MCF 10A (cell line): Measurements from ENCODE around the gene ALB. TPM values are rescaled to one million over a fixed set of nuclear protein-coding genes. Genes with fewer than 3 reads are reported as not detected.

Source experiments
- BruUV-seq: library from RNA; stranded (reverse); fragments of 400-500 nt; replicated peaks from 2 replicates; lab custom pipeline; 2021; lab: Mats Ljungman, UMichigan
- CTCF ChIA-PET: fragments of 300-600 bp; sonication (Branson Sonifier 250); formaldehyde crosslinking; extraction: SDS; loops from one replicate; lab custom pipeline; 2021; ENCODE audit warnings: antibody characterized with exemption, inconsistent platforms; lab: Yijun Ruan, JAX
- POLR2A ChIA-PET: fragments of 300-600, 350-650 bp; sonication (Branson Sonifier 250); formaldehyde crosslinking; extraction: SDS; loops from one replicate; lab custom pipeline; 2020; ENCODE audit warnings: antibody characterized with exemption, inconsistent platforms; lab: Yijun Ruan, JAX
- DNase-seq: peaks from one replicate; pipeline ENCODE4 v3.0.0-alpha.2; 2018; ENCODE audit not compliant: unreplicated experiment
- H3K27ac Mint-ChIP-seq: one replicate; pipeline ENCODE4 v1.8.0; 2022; ENCODE audit warnings: mild to moderate bottlenecking, low read depth, mixed read lengths; ENCODE audit not compliant: unreplicated experiment
- H3K27me3 Mint-ChIP-seq: one replicate; pipeline ENCODE4 v1.8.0; 2022; ENCODE audit warnings: mixed read lengths; ENCODE audit not compliant: insufficient read depth, unreplicated experiment
- H3K36me3 Mint-ChIP-seq: one replicate; pipeline ENCODE4 v1.8.0; 2022; ENCODE audit warnings: mild to moderate bottlenecking, moderate library complexity, mixed read lengths; ENCODE audit not compliant: insufficient read depth, unreplicated experiment
- H3K4me1 Mint-ChIP-seq: one replicate; pipeline ENCODE4 v1.8.0; 2022; ENCODE audit warnings: mixed read lengths; ENCODE audit not compliant: insufficient read depth, unreplicated experiment
- H3K4me3 Mint-ChIP-seq: one replicate; pipeline ENCODE4 v1.8.0; 2022; ENCODE audit warnings: mild to moderate bottlenecking, moderate library complexity, mixed read lengths; ENCODE audit not compliant: unreplicated experiment
- H3K9me3 Mint-ChIP-seq: one replicate; pipeline ENCODE4 v1.8.0; 2022; ENCODE audit warnings: mixed read lengths; ENCODE audit not compliant: unreplicated experiment
- CTCF ChIP-seq: fragments of 200-600 bp; IDR thresholded peaks from one replicate; pipeline ENCODE4 v1.8.0; 2022; ENCODE audit warnings: antibody characterized with exemption, mild to moderate bottlenecking; ENCODE audit not compliant: unreplicated experiment
- intact Hi-C: fragments of 100-400 bp; cut with micrococcal nuclease; formaldehyde crosslinking; loops from 2 replicates; pipeline ENCODE4 v1.14.1; 2022
- total RNA-seq: library from RNA; stranded (reverse); gene quantifications from 2 replicates; pipeline ENCODE4 v1.2.3, GENCODE V29; 2022

Gene ALB
- total RNA-seq, 1 experiment from 2014 or later: not detected

- no peak for TF ChIP-seq CTCF
These were observed 41.6 kb downstream of the ALB start for GRCh38 chr4:73445383-73446335.

DNA sequence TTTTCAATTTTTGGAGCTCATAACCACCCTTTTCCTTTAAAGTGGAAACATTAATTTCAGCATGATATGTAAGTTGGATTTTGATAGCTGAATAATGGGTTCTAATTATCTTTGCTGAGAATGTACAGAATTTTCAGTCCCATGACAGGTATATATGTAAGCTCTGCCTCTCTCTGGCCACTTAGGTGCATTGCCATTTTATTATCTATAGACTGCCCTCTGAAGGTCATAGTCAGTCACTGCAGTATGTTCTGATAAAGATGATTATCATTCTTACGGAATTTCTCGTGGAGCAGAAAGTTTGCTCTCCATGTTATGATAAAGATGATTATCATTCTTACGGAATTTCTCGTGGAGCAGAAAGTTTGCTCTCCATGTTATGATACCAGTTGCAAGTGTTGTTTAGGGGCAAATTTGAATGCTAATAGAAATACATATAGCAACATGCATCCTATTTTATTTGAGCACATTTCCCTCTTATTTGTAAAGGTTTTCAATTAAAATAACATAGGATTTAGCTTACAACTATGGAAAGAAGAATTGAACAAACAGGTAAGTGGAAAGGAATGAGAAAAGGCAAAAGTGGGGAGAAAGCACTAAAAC is 42.4 kb downstream of the ALB start:
- H3K9me3 Mint-ChIP-seq: no peaks in the 10 kb centered on the region
- BruUV-seq: no TSS peak
- peak; percentile 67 for DNase-seq
- peaks cover 17% of the 10 kb centered on the region for H3K27me3 Mint-ChIP-seq
- H3K27ac Mint-ChIP-seq: no peak overlapping the region
- H3K4me3 Mint-ChIP-seq: no peak overlapping the region
- intact Hi-C loops: loop anchor here (1.0 to 5.0 kb wide), 3 partner anchors 105 to 206 kb away; no protein-coding TSS in a partner anchor
- H3K4me1 Mint-ChIP-seq: peaks cover 19% of the 10 kb centered on the region
- TF ChIP-seq CTCF: peak; percentile 91
- ChIA-PET CTCF (interaction anchor here (0.5 to 6.8 kb wide), 64 partner anchors 8 to 1916 kb away, joined by 3 to 162 read pairs (median 4); no protein-coding TSS in a partner anchor), POLR2A (interaction anchor here (0.5 to 1.5 kb wide), 9 partner anchors 11 to 187 kb away, joined by 3 to 7 read pairs (median 3); no protein-coding TSS in a partner anchor)
- H3K36me3 Mint-ChIP-seq: no peaks in the 10 kb centered on the region

More at GRCh38 chr4:73445383-73446335, 41.6 kb downstream of the ALB start:
- intact Hi-C loops: loop anchor here (1.0 to 5.0 kb wide), 3 partner anchors 104 to 207 kb away; no protein-coding TSS in a partner anchor
- DNase-seq: no peak
- Mint-ChIP-seq H3K36me3 (no peaks in the 10 kb centered on the region), H3K27ac (no peak overlapping the region), H3K9me3 (no peaks in the 10 kb centered on the region), H3K4me3 (no peak overlapping the region), H3K27me3 (peaks cover 25% of the 10 kb centered on the region), H3K4me1 (peaks cover 16% of the 10 kb centered on the region)
- ChIA-PET POLR2A (interaction anchor here (0.6 to 1.5 kb wide), 8 partner anchors 12 to 186 kb away, joined by 3 to 7 read pairs (median 3); no protein-coding TSS in a partner anchor), CTCF (interaction anchor here (0.6 to 6.8 kb wide), 63 partner anchors 7 to 1049 kb away, joined by 3 to 162 read pairs (median 4); no protein-coding TSS in a partner anchor)
- no TSS peak for BruUV-seq

DNA sequence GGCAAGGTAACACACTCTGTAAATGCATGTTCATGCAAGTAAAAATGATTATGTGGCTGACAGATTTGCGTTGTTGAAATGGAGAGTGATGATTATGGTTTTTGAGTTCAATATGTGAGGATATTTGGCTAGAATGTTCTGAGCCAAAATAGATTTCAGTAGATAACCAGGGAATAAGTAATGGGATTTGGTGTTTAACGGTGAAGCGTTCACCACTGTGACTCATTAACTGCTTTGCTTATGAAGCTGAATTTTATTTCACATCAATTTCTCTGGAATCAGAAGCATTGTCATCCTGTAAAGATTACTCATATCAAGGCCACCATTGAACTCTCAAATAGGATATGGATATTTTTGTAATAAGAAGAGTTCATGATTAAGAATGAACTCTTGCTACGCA is 43.6 kb downstream of the ALB start:
- Mint-ChIP-seq H3K4me1 (peaks cover 12% of the 10 kb centered on the region), H3K4me3 (no peak overlapping the region), H3K27ac (no peak overlapping the region), H3K27me3 (peaks cover 4% of the 10 kb centered on the region), H3K36me3 (no peaks in the 10 kb centered on the region), H3K9me3 (no peaks in the 10 kb centered on the region)
- BruUV-seq: no TSS peak
- CTCF ChIA-PET: interaction anchor here (0.6 to 6.8 kb wide), 7 partner anchors 14 to 206 kb away, joined by 3 to 162 read pairs (median 3); no protein-coding TSS in a partner anchor
- TF ChIP-seq CTCF: no peak
- DNase-seq: no peak
- intact Hi-C loops: loop anchor here (5.0 kb wide), 1 partner anchor 205 kb away; no protein-coding TSS in a partner anchor
- POLR2A ChIA-PET: interaction anchor here (0.7 kb wide), 1 partner anchor 20 kb away, joined by 3 read pairs; no protein-coding TSS in a partner anchor
